Erythroblast (primary cell): ENCODE data around the gene PLP1.

Source experiments
- GATA1 ChIP-seq: IDR thresholded peaks from 2 replicates; pipeline ENCODE4 v1.6.1; 2011; ENCODE audit warnings: low read depth, mild to moderate bottlenecking, control low read depth, low read length, moderate library complexity
- POLR2A ChIP-seq: IDR thresholded peaks from 2 replicates; pipeline ENCODE4 v1.6.1; 2011; ENCODE audit warnings: mild to moderate bottlenecking, low read length

DNA sequence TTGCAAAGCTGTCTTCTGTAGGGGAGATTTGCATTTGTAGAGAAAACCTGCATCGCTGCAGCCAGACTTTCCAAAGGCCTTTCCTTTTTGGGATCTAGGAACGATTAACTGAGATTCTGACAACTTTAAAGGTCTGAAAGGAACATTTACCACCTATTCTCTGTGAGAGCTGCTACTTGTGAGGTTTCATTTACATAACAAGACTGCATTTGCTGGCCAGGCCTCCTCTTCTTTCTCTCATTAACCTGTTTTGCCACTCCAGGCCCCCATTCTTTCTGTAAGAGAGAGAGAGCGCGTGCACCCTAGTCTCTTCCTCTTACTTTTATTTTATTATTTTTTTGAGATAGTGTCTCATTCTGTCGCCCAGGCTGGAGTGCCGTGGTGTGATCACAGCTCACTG, 34.3 kb upstream of the PLP1 start:
- TF ChIP-seq POLR2A (no peak), GATA1 (no peak)
